BJ (cell line): Measurements from ENCODE around the gene CALHM4. TPM values are rescaled to one million over a fixed set of nuclear protein-coding genes. Genes with fewer than 3 reads are reported as not detected.
A peak's percentile ranks its signal among the peaks of the same experiment; 100 is the strongest.

ENCODE experiments used
- CTCF ChIA-PET: fragments of 350-600 bp; formaldehyde crosslinking; extraction: SDS; loops from one replicate; lab custom pipeline; 2021; ENCODE audit warnings: antibody characterized with exemption, inconsistent platforms; lab: Yijun Ruan, JAX
- POLR2A ChIA-PET: fragments of 300-600 bp; sonication (Branson Sonifier 250); formaldehyde crosslinking; extraction: SDS; loops from one replicate; lab custom pipeline; 2021; ENCODE audit warnings: antibody characterized with exemption; lab: Charles Lee
- DNase-seq: peaks from one replicate; pipeline ENCODE4 v3.0.0-alpha.2; 2011; ENCODE audit warnings: low read depth
- H3K27me3 ChIP-seq: 2 replicates; pipeline ENCODE4 v1.6.0; 2011; ENCODE audit warnings: low read length; ENCODE audit not compliant: control insufficient read depth, insufficient read depth
- H3K36me3 ChIP-seq: 2 replicates; pipeline ENCODE4 v1.5.1; 2011; ENCODE audit warnings: low read length; ENCODE audit not compliant: control insufficient read depth, insufficient read depth
- H3K4me3 ChIP-seq: 2 replicates; pipeline ENCODE4 v1.5.1; 2011; ENCODE audit warnings: low read depth, mild to moderate bottlenecking, control low read depth, low read length
- polyA plus RNA-seq: library from polyadenylated mRNA; depleted of rRNA; stranded (reverse); fragments of >200 nt; gene quantifications from 2 replicates; pipeline ENCODE4 v1.2.3, GENCODE V29; 2011
- TF ChIP-seq, protein P1 (sequence below): IDR thresholded peaks from 2 replicates; pipeline ENCODE4 v1.5.1; 2011; ENCODE audit warnings: low read depth, mild to moderate bottlenecking, control low read depth, inconsistent platforms, low read length, moderate library complexity; ENCODE audit not compliant: insufficient read depth

Gene CALHM4
- polyA plus RNA-seq, 1 experiment, result not detected

- TF ChIP-seq, protein P1, sequence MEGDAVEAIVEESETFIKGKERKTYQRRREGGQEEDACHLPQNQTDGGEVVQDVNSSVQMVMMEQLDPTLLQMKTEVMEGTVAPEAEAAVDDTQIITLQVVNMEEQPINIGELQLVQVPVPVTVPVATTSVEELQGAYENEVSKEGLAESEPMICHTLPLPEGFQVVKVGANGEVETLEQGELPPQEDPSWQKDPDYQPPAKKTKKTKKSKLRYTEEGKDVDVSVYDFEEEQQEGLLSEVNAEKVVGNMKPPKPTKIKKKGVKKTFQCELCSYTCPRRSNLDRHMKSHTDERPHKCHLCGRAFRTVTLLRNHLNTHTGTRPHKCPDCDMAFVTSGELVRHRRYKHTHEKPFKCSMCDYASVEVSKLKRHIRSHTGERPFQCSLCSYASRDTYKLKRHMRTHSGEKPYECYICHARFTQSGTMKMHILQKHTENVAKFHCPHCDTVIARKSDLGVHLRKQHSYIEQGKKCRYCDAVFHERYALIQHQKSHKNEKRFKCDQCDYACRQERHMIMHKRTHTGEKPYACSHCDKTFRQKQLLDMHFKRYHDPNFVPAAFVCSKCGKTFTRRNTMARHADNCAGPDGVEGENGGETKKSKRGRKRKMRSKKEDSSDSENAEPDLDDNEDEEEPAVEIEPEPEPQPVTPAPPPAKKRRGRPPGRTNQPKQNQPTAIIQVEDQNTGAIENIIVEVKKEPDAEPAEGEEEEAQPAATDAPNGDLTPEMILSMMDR, result no peak
- ChIA-PET CTCF (interaction anchor here (0.8 to 1.5 kb wide), 6 partner anchors 18 to 261 kb away, joined by 3 to 5 read pairs (median 4); partner anchors contain the start of gene CALHM5), POLR2A (interaction anchor here (0.5 kb wide), 1 partner anchor 279 kb away, joined by 6 read pairs; no protein-coding TSS in a partner anchor)
- Histone ChIP-seq H3K36me3 (no peaks in the 10 kb centered on the region), H3K4me3 (no peak overlapping the region), H3K27me3 (no peaks in the 10 kb centered on the region)
- DNase-seq, result no peak
Measured at GRCh38 chr6:116529466-116530290, 23.9 kb upstream of the CALHM4 start.

GRCh38 chr6:116530436-116530835, 23.1 kb upstream of the CALHM4 start:
- Histone ChIP-seq H3K4me3 (no peak overlapping the region), H3K27me3 (no peaks in the 10 kb centered on the region), H3K36me3 (no peaks in the 10 kb centered on the region)
- ChIA-PET CTCF (interaction anchor here (0.5 to 1.5 kb wide), 6 partner anchors 31 to 265 kb away, joined by 3 to 5 read pairs (median 3); no protein-coding TSS in a partner anchor), POLR2A (interaction anchor here (0.5 kb wide), 1 partner anchor 280 kb away, joined by 6 read pairs; no protein-coding TSS in a partner anchor)
- DNase-seq, result no peak
- TF ChIP-seq, protein P1, result no peak

- TF ChIP-seq, protein P1, result peak; percentile 76
- H3K36me3 ChIP-seq, result no peaks in the 10 kb centered on the region
- H3K27me3 ChIP-seq, result no peaks in the 10 kb centered on the region
- no peak for DNase-seq
- H3K4me3 ChIP-seq, result no peak overlapping the region
- ChIA-PET CTCF (interaction anchor here (0.6 to 4.5 kb wide), 10 partner anchors 13 to 262 kb away, joined by 3 to 127 read pairs (median 4); partner anchors contain the start of genes CALHM5 and TSPYL1), POLR2A (no interaction called here)
Measured at GRCh38 chr6:116531675-116532570, 21.6 kb upstream of the CALHM4 start.

GRCh38 chr6:116533233-116533957, 20.2 kb upstream of the CALHM4 start:
- TF ChIP-seq, protein P1, result no peak
- Histone ChIP-seq H3K36me3 (no peaks in the 10 kb centered on the region), H3K4me3 (no peak overlapping the region), H3K27me3 (no peaks in the 10 kb centered on the region)
- ChIA-PET POLR2A (interaction anchor here (0.6 kb wide), 1 partner anchor 260 kb away, joined by 4 read pairs; no protein-coding TSS in a partner anchor), CTCF (interaction anchor here (0.7 to 4.5 kb wide), 12 partner anchors 8 to 316 kb away, joined by 3 to 127 read pairs (median 6); partner anchors contain the start of genes CALHM5, RWDD1 and TSPYL1)
- no peak for DNase-seq
